Measurements from ENCODE around the gene OR1I1.

Gene OR1I1

DNA sequence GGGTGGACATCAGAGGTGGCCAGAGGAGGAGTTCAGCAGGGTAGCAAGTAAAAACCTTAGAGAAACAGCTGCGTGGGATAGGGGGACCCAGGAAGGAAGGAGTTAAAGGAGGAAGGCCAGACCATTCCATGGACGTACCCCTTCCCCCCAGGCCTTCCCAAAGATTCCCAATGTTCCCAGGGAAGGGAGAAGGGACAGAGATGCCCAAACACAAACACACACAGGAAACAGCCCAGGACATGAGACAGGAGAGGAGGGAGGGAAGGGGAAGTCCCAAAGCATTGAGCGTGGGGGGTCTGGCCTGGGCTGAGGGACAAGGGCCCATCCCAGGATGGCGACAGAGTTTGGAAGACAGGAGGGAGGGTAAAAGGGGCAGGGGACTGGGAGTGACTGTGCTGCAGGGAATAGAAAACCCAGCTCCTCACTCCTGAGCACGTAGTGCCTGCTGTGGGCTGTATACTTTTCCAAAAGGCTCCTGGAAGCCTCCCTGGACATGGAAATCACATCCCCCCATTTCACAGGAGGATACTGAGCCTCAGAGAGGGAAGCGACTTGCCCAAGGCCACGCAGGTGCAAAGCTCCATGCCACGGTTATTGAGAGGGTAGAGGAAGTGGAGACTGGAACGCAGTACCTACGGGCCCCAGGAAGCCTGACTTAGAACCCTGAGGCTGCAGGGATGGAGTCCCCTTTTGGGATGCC is 26.3 kb downstream of the OR1I1 start:
- DNase-seq (ENCODE audit: extremely low read depth, low read depth), result no peak
- TF ChIP-seq, protein P1, sequence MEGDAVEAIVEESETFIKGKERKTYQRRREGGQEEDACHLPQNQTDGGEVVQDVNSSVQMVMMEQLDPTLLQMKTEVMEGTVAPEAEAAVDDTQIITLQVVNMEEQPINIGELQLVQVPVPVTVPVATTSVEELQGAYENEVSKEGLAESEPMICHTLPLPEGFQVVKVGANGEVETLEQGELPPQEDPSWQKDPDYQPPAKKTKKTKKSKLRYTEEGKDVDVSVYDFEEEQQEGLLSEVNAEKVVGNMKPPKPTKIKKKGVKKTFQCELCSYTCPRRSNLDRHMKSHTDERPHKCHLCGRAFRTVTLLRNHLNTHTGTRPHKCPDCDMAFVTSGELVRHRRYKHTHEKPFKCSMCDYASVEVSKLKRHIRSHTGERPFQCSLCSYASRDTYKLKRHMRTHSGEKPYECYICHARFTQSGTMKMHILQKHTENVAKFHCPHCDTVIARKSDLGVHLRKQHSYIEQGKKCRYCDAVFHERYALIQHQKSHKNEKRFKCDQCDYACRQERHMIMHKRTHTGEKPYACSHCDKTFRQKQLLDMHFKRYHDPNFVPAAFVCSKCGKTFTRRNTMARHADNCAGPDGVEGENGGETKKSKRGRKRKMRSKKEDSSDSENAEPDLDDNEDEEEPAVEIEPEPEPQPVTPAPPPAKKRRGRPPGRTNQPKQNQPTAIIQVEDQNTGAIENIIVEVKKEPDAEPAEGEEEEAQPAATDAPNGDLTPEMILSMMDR (IDR thresholded peaks at IDR 0.05; ENCODE audit: low read depth, low read length), result no peak

DNA sequence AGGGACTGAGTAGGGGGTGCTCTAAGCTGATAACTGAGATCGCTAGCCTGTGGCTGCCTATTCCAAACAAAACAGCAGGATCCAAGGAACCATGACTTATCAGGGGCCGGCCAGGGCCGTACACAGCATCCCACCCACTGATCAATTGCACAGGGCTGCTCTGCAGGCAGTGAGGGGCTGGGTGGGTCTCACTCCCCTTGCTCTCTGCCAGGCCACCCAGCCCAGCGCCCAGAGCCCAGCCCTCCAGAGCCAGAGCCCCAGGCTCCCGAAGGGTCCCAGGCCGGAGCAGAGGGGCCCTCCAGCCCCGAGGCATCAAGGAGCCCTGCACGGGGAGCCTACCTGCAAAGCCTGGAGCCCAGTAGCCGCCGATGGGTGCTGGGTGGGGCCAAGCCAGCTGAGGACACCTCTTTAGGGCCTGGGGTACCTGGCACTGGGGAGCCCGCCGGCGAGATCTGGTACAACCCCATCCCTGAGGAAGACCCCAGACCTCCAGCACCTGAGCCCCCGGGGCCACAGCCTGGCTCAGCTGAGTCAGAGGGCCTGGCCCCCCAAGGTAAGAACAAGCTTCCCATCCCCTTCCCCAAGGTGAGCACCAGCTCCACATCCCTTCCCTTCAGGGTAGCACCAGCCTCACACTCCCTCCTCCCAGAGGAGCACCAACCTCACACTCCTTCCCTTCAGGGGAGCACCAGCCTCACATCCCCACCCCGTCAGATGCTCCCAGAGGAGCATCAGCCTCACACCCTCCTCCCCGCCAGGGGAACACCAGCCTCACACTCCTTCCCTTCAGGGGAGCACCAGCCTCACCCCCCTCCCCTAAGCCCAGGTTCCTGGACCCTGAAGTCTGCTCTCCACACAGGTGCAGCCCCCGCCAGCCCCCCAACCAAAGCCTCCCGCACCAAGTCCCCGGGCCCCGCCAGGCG is 27.1 kb downstream of the OR1I1 start:
- TF ChIP-seq, protein P1 (IDR thresholded peaks at IDR 0.05; ENCODE audit: low read depth, low read length), result no peak
- DNase-seq (ENCODE audit: extremely low read depth, low read depth), result no peak

DNA sequence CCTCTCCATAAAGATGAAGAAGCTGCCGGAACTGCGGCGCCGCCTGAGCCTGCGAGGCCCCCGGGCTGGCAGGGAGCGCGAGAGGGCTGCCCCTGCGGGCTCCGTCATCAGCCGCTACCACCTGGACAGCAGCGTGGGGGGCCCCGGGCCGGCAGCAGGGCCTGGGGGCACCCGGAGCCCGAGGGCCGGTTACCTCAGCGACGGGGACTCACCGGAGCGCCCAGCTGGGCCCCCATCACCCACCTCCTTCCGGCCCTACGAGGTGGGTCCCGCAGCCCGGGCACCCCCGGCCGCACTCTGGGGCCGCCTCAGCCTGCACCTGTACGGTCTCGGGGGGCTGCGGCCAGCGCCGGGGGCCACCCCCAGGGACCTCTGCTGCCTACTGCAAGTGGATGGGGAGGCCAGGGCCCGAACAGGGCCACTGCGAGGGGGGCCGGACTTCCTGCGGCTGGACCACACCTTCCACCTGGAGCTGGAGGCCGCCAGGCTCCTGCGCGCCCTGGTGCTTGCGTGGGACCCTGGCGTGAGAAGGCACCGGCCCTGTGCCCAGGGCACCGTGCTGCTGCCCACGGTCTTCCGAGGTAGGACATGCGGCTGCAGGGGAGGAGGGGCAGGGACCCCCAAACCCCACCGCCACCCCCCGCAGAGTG is 27.9 kb downstream of the OR1I1 start:
- TF ChIP-seq, protein P1 (IDR thresholded peaks at IDR 0.05; ENCODE audit: low read depth, low read length), result no peak
- DNase-seq (ENCODE audit: extremely low read depth, low read depth), result no peak

DNA sequence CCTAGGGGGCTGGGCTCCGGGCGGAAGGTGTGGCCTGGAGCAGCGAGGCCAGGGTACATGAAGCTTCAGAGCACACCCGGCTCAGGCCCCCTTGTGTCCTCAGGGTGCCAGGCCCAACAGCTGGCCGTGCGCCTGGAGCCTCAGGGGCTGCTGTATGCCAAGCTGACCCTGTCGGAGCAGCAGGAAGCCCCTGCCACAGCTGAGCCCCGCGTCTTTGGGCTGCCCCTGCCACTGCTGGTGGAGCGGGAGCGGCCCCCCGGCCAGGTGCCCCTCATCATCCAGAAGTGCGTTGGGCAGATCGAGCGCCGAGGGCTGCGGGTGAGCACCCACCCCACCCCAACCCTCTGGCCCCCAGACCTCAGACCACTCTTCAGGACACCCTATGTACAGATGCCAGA is 28.4 kb downstream of the OR1I1 start:
- no peak for DNase-seq (ENCODE audit: extremely low read depth, low read depth)
- TF ChIP-seq, protein P1 (IDR thresholded peaks at IDR 0.05; ENCODE audit: low read depth, low read length), result no peak

DNA sequence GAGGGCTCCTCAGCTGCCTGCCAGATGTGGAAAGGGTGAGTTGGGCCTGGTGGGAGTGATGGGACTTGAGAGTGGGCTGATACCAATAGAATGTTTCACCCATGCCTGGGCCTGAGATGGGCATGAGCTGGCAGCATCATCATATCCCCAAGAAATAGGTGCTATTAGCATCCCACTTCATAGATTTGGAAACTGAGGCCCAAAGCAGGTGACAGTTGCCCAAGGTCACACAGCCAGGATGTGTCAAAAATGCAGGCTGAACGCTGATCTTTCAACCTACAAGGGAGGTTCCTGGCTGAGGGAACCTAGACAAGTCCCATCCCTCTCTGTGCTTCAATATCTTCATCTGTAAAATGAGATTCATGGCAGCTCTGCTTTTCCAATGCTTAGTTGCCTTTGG is 29.7 kb downstream of the OR1I1 start:
- TF ChIP-seq, protein P1 (IDR thresholded peaks at IDR 0.05; ENCODE audit: low read depth, low read length), result no peak
- no peak for DNase-seq (ENCODE audit: extremely low read depth, low read depth)

DNA sequence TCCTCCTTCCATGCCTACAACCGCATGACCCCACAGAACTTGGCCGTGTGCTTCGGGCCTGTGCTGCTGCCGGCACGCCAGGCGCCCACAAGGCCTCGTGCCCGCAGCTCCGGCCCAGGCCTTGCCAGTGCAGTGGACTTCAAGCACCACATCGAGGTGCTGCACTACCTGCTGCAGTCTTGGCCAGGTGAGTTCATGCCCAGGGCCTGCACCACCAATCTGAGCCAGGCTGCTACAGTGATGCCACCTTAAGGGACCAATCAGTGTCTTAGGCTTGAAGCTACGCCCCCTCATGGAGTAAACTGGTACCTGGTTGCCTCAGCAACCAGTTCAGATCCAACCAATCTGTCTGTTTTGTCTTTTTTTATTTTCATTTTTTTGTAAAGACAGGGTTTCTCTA is 30.4 kb downstream of the OR1I1 start:
- no peak for DNase-seq (ENCODE audit: extremely low read depth, low read depth)
- TF ChIP-seq, protein P1 (IDR thresholded peaks at IDR 0.05; ENCODE audit: low read depth, low read length), result no peak
